NCI-H446 (cell line): ENCODE results near the gene IRS1.

Source experiments
- DNase-seq, 2 experiments: peaks; one replicate each; lab custom pipeline; 2025; lab: John Stamatoyannopoulos, UW

The IRS1 gene

DNA sequence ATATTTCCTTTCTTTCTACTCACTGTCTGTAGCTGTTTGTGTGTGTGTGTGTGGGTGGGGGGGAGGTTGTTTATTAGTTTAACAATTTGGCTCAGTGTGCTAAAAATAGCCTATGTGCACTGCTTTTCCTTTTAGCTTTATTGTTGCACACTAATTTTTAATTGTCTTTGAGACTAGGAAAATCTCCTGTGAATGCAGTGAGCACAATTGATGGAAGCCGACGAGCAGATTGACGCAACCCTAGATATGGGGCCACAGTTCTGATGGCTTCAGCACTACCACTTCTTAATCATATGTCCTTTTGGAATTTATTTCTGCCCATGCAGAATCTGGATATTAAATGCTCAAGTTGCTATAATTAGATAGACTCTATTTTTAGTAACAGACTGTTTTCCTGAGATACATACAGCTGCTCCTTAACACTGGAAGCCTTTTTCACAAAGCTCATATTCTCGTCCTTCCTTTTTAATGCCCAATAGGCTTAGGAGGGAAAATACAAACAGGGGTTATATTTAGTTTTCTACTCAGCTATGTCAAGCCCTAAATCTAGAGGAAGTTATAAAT lies 109.1 kb downstream of the IRS1 start:
- no peak for DNase-seq

DNA sequence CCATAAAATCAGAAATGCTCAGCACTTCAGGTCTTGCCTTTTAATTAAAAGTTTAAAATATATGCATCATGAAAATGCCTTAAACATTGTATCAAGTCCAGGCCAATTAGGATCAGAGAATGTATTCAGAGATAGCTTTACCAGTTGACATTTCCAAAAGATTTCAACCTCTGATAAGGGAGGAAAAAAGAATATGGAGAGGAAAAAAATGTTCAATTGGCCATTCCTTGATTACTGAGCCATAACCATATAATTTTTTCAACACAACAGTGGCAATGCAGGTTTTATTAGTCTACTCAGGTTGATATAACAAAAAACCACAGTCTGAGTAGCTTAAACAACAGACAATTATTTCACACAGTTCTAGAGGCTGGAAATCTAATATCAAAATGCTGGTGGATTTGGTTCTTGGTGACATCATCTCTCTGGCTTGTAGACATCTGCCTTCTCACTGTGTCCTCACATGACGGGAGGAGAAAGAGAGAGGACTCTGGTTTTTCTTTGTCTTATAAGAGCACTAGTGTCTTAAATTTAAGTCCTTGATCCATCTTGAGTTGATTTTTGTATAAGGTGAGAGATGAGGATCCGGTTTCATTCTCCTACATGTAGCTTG lies 111.9 kb downstream of the IRS1 start:
- DNase-seq = no peak

DNA sequence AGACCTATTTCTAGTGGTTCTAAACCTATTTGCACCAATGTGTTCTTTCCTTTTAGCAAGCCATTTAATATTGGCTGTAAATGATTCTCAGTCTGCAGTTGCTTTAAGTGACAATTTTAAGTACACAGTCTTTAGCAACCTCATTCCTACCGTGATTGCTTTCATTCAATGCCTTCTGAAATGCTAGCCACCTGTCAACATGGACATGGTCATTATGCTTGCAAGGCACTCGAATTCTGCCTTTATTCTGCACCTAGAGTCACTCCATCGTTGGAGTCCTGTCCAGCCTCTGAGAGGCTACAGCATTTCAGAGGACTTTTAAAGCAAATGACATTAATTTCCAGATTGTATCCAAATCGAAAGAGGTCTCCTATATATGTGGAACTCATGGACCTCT lies 115.1 kb downstream of the IRS1 start:
- DNase-seq = no peak

GRCh38 chr2:226683944-226684562 lies 115.6 kb downstream of the IRS1 start:
- DNase-seq = no peak

- no peak for DNase-seq
Measured at GRCh38 chr2:226683196-226683595, 116.4 kb downstream of the IRS1 start.
